ENCODE results near the gene LRBA. TPM values are rescaled to one million over a fixed set of nuclear protein-coding genes. Genes with fewer than 3 reads are reported as not detected.
"Not testable (repeated sequence)": the region's sequence is repeated elsewhere in the genome, so short reads cannot be mapped to it uniquely, and the experiment has no call there.

LRBA gene
- polyA plus RNA-seq, 3 donors, result 6.4 to 12.9 (median 10.3) TPM

DNA sequence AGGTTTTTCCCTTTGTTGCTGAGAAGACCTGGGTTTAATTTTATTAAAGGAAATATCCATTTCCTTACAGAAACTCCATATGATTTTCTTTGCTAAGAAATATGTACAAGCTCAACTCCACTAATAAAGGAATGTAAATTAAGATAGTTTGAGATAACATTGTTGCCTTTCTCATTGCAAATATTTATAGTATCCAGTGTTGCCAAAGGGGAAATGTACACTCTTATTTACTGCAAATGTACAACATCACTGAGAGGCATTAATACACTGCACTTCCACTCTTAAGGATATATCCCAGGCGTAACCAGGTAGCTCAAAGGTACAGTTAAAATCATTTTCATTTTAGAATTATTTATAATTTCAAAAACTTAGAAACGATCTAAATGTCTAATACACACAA lies 7.5 kb upstream of the LRBA start:
- H3K27ac ChIP-seq (ENCODE audit: low read depth, low read length), result no peak overlapping the region
- 76 to 83% (median 77%) methylated on average over 2 of the region's 2 CpGs for WGBS, 3 donors

DNA sequence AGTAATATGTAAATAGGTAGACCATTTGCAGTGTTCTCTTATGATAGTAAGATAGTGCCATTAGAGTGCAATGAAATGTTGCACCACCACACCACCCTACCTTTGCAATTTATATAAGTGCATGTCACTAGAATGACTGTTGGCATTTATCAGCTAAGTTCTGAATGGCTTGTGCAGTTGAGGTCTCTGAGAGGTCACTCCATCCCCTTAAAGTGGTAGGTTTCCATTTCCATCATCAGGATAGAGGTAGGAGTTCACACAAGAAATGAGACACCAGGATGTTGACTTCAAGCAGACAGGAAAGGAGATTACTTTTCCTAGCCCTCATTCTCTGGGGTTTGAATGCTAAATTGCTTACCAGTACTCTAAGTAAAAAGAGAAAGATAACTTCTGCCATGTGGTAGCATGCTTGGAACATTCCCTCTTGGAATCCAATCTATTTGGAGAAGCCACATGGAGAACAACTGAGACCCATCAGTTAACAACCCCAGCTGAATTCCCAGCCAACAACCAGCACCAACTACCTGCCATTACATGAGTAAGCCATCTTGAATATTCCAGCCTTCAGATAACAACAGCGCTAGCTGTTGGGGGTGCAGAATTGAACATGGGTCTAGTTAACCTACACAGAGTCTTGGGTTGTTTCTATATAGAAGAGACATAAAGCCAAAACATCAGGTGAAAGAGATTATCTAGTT lies 6.7 kb upstream of the LRBA start:
- 97 to 100% (median 97%) methylated on average over 1 of the region's 1 CpG for WGBS, 3 donors
- no peak overlapping the region for H3K27ac ChIP-seq (ENCODE audit: low read depth, low read length)

DNA sequence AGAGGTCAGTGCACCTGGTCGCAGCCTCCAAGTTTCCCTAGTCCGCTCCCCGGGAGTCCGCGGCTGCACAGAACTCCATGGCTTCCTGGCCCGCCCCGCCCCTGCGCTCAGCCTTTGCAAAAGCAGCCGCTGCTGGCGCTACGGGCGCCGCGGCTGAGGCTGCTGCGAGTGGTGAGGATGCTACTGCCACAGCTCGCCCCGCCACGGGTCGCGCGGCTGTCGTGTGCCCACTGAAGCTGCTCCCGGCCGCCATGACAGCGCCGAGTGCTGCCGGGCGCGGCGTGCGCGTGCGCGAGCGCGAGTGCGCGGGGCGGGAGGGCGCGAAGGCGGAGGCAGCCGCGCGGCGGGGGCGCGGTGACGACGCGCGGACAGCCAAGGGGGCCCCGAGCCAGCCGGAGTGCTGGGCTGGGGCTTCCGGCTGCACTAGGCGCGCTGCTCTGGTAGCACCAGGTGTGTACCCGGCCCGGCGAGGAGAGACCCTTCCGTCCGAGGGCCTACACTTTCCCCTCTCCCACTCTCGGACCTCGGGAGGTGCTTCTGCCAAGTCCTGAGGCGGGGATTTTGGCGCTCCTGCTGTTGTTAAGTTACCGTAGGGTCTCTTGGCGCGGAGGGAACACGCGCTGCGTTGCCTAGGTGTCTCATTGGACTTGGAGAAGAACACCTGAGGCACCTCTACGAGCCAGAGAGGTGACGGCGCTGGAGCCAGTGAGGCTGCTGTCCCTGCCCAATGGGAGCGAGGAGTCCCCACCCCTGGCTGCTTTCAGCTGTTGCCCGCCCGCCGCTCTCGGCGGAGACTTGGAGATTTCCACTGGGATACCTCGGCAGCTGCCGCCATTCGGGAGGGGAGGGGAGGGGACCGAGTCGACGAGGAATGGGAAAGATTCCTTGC lies 619 bp upstream of the LRBA start:
- WGBS, 3 donors, result 0% methylated on average over 80 to 87 of the region's 87 CpGs
- H3K27ac ChIP-seq (ENCODE audit: low read depth, low read length), result no peak overlapping the region

DNA sequence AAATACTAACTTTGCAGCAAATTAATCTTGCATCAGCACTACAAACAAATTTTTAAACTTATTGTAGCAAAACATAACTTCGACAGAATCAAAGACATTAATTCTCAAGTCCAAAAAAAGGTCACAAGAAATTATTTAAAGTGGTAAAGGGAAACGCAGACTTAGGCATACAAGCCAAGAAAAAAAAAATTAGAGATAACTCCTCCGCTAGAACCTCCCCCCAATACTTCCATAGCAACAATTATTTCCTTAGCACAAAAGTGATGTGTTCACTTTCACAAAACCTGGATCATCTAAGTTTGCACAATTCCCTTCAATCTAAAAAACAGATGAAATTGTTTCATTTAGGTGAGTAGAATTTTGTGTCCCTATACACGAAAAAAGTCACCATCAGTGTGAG lies 1.1 kb downstream of the LRBA start:
- 3 to 16% (median 14%) methylated on average over 4 of the region's 4 CpGs for WGBS, 3 donors
- no peak overlapping the region for H3K27ac ChIP-seq (ENCODE audit: low read depth, low read length)

DNA sequence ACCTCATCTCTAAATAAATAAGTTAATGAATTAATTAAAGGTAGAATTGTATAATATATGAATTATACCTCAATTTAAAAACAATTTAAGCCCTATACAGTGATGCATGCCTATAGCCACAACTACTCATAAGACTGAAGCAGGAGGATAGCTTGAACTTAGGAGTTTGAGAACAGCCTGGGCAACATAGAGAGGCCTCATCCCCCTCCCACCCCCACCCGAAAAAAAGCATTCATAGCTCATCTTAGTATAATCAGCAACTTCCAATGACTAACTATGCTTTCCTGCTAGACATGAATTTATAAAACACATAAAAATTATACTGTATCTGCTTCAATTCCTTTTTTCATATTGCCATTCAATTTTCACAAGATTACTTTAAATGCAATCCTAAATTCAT lies 1.6 kb downstream of the LRBA start:
- no peak overlapping the region for H3K27ac ChIP-seq (ENCODE audit: low read depth, low read length)
- WGBS, 3 donors, result 12 to 39% (median 20%) methylated on average over 1 of the region's 1 CpG

DNA sequence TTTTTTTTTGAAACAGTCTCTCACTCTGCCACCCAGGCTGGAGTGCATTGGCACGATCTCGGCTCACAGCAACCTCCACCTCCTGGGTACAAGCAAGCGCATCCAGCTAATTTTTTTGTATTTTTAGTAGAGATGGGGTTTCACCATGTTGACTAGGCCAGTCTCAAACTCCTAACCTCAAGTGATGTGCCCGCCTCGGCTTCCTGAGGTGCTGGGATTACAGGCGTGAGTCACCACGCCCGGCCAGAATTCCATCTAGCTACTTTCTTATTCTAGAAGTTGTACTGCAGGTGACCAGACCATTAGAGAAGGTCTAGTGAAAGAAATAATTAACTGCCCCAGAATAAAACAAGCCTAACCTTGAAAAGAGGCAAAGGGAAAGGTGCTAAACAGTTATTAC lies 2.3 kb downstream of the LRBA start:
- H3K27ac ChIP-seq (ENCODE audit: low read depth, low read length), result no peak overlapping the region
- 15 to 51% (median 42%) methylated on average over 8 of the region's 8 CpGs for WGBS, 3 donors

DNA sequence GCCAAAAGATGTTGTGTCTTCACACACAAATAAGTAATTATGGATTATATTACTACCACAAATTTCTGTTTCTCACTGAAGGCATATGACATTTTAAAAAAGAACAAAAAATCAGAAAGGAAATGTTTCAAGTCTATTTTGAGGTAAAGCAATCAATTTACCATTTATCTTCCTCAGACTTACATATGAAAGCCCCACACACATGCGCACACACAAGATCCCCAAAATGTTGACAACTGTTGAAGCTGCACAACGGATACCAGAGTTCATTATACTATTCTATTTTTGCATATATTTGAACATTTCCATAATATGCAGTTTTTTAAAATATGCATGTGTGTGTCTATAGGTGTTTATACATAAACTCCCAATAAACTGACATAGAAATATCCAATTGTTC lies 2.7 kb downstream of the LRBA start:
- no peak overlapping the region for H3K27ac ChIP-seq (ENCODE audit: low read depth, low read length)
- WGBS, 3 donors, result 46 to 74% (median 69%) methylated on average over 2 of the region's 2 CpGs

DNA sequence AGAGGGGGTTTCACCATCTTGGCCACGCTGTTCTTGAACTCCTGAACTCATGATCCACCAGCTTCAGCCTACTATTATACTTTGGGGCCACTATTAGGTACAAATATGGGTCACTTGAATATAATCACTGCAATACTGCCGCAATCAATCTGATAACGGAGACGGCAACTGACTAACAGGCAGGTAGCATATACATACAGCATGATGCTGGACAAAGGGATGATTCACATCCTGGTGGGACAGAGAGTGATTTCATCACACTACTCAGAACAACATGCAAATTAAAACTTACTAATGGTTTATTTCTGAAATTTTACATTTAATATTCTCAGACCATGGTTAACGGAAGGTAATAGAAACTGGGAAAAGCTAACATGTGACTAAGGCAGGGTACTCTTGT lies 10.9 kb downstream of the LRBA start:
- H3K27ac ChIP-seq (ENCODE audit: low read depth, low read length), result no peak overlapping the region
- 86 to 97% (median 89%) methylated on average over 5 of the region's 5 CpGs for WGBS, 3 donors

DNA sequence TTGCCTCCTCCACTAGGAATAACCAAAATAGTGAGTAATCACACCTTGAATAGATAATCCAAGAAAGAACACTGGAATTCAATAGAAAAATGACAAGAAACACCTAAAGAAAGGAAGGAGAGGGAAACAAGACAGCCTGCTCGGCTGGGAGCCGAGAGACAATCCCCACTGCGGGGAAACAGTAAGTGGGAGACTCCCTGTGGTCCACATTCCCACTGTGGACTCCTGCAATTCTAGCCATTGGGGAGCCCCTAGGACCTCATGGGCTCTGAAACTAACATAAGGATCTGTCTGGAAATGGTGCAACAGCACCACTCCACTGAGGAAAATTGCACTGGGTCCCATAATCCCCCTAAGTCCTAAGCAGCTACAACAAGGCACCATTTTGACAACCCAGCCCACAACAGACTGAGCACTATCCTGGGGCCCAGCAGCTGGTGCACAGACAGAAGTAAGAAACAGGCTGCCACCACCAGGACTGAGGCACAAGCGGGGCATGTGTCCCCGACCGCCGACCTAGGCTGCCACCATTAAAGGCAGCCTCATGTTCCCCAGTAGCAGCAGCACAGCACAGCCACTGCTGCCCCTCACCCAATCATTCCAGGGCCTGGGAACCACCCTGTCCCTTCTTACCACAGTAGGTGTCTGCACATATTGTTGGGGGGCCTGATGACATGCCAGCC lies 14.2 kb downstream of the LRBA start:
- WGBS, 3 donors, result 95 to 99% (median 95%) methylated on average over 7 of the region's 7 CpGs
- no peak overlapping the region for H3K27ac ChIP-seq (ENCODE audit: low read depth, low read length)

DNA sequence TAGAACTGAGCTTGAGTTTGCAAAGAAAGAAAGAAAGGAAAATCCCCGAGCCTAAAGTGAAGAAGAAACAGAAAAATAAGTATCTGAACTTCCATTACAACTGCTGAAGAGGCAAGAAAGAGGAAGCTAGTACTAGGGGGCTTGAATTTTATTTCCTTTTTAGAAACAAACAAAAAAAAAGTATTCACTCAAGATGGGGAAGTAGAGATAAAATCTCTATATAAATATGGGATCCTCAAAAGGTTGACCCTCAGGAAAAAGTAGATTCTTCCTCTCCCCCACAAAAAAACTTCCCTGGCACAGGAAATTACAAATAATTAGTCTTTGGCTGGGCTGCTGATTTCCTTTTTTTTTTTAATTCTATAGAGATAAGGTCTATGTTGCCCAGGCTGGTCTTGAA lies 16.0 kb downstream of the LRBA start:
- no peak overlapping the region for H3K27ac ChIP-seq (ENCODE audit: low read depth, low read length)
- WGBS, 3 donors, result 52 to 85% (median 59%) methylated on average over 1 of the region's 1 CpG

DNA sequence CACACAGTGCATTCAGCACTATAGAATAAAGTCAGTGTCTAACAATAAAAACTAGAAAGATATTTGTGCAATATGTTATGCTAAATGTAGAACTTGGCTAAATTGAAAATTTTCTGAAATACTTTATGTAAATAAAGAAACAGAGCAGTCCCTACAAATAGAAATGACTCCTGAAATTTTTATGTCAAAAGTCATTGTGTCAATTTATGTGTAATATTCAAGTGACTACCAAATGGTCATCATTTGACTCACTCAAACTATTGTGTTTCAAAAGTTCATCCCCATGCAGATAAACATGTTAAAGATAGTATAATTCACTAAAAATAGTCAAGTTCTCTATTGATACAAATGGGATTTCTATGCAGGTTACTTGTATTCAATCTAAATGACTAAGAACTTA lies 17.9 kb downstream of the LRBA start:
- no peak overlapping the region for H3K27ac ChIP-seq (ENCODE audit: low read depth, low read length)

DNA sequence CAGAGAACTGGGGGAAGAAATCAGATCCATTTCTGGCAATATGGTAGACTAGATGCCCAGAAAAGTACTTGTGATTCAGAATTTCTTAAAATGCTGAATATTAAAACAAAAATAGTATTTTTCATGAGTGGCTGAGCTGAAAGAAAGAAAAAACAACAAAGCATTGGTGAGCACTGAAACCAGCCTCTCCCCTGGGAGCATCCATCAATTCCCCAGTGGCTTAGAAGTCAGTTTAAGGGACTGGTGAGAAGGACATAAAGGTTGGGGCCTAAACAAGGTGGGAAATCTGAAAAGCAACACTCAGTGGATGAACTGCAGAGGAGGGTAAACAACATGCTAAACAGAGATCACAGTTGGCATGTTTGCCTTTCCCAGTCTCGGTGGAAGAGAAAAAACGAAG lies 20.4 kb downstream of the LRBA start:
- H3K27ac ChIP-seq (ENCODE audit: low read depth, low read length), result no peak overlapping the region
- WGBS, 3 donors, result 66 to 93% (median 89%) methylated on average over 2 of the region's 2 CpGs

DNA sequence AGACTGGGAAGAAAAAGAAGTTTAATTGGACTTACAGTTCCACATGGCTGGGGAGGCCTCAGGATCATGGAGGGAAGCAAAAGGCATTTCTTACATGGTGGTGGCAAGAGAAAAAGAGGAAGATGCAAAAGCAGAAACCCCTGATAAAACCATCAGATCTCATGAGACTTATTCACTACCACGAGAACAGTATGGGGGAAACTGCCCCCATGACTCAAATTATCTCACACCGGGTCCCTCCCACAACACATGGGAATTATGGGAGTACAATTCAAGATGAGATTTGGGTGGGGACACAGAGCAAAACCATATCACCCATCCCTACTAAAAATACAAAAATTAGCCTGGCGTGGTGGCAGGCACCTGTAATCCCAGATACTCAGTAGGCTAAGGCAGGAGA lies 21.5 kb downstream of the LRBA start:
- H3K27ac ChIP-seq (ENCODE audit: low read depth, low read length), result not testable (repeated sequence)
- 90 to 97% (median 95%) methylated on average over 3 of the region's 3 CpGs for WGBS, 3 donors

DNA sequence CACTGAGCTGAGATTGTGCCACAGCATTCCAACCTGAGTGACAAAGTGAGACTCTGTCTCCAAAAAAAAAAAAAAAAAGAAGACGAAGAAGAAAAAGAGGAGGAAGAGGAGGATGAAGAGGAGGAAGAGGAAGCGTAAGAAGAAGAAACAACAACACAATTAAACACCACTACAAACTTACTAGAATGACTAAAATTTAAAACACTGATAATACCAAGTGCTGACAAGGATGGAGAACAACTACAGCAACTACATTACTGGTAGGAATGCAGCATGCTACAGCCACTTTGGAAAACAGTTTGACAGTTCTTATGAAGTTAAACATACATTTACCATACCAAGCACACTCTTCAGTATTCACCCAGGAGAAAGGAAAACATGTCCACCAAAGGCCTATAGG lies 24.1 kb downstream of the LRBA start:
- H3K27ac ChIP-seq (ENCODE audit: low read depth, low read length), result no peak overlapping the region
- 83 to 100% (median 91%) methylated on average over 1 to 2 of the region's 2 CpGs for WGBS, 3 donors

DNA sequence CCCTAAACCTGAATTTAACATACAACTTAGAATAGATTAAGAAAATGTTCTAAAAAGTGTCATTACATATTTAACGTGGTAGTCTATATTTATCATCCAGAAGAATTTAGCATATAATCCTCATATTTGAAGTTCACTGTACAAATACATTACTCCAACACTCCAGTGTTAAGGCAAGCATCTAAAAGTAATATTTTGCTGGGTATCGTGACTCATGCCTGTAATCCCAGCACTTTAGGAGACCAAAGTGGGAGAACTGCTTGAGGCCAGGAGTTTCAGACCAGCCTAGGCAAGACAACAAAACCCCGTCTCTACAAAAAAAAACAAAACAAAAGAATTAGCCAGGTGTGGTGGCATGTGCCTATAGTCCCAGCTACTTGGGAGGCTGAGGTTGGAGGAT lies 24.8 kb downstream of the LRBA start:
- WGBS, 3 donors, result 91 to 100% (median 98%) methylated on average over 3 of the region's 3 CpGs
- H3K27ac ChIP-seq (ENCODE audit: low read depth, low read length), result no peak overlapping the region

DNA sequence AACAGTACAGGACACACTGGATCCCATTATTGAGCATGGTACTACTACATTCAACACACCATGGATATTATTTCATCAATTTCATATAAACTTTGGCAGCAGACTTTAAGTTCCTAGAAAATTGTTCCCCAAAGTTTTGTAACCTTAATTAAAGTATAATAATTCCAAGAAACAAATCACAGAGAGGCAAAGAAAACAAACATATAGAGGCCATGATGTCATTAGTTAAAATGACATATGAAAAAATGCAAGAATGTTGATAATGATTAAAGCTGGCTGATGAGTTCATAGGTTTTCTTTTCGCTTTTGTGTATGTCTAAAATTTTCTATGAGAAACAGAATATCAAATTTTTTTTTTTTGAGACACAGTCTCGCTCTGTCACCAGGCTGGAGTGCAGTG lies 26.8 kb downstream of the LRBA start:
- no peak overlapping the region for H3K27ac ChIP-seq (ENCODE audit: low read depth, low read length)
- 96 to 97% (median 96%) methylated on average over 2 of the region's 2 CpGs for WGBS, 3 donors

DNA sequence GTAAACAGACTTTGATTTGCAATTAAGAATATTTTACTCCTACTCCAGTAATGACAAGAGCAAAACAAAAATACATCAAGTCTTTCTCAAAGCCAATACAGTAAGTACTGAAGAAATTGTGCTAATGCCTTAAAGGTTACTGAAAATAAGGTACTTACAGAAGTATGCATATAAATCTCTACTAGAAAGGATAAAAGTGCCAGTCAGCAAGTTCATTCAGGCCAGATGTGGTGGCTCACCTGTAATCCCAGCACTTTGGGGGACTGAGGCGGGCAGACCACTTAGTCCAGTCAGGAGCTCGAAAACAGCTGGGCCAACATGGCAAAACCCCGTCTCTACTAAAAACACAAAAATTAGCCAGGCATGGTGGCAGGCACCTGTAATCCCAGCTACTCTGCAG lies 27.9 kb downstream of the LRBA start:
- H3K27ac ChIP-seq (ENCODE audit: low read depth, low read length), result no peak overlapping the region
- WGBS, 3 donors, result 91 to 97% (median 95%) methylated on average over 3 of the region's 3 CpGs

DNA sequence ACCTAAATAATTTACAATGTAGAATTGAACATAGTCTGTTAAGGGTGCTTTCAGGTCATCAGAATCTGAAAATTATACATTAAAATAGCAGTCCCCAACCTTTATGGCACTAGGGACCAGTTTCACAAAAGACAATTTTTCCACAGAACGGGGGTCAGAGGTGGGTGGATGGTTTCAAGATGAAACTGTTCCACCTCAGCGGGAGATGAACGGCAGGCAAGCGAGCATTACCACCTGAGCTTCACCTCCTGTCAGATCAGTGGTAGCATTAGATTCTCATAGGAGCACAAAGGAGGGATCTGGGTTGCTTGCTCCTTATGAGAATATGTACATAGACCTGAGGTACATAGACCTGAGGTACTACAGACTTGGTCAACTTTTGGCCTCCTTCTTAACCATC lies 29.0 kb downstream of the LRBA start:
- no peak overlapping the region for H3K27ac ChIP-seq (ENCODE audit: low read depth, low read length)
- whole genome bisulfite sequencing, 3 donors, result 93 to 94% (median 94%) methylated on average over 4 of the region's 4 CpGs

DNA sequence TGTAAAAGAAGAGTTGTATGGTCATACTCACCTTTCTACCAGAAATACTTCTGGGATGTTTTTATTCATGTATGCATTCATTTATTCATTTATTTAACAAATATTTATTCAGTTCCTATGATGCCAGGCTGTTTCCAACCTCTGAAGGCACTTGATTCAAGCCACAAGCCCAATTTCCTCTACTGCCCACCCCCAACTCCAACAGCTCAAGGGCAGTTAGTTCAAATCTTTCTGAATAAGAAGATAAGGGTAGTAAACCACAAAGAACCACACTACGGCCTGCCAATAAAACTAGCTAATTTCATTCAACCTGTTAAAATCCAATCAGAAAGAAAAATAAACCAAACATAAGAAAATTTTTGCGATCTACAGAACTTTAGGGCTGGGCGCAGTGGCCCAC lies 31.2 kb downstream of the LRBA start:
- WGBS, 3 donors, result 80 to 97% (median 92%) methylated on average over 3 of the region's 3 CpGs

More for the DNA sequence above, 31.2 kb downstream of the LRBA start:
- no peak overlapping the region for H3K27ac ChIP-seq (ENCODE audit: low read depth, low read length)
